Pulmonary artery endothelial cell (primary cell): ENCODE measurements around the gene ANKS4B. TPM values are rescaled to one million over a fixed set of nuclear protein-coding genes. Genes with fewer than 3 reads are reported as not detected.
A peak's percentile ranks its signal among the peaks of the same experiment; 100 is the strongest.
"Not testable (repeated sequence)": the region's sequence is repeated elsewhere in the genome, so short reads cannot be mapped to it uniquely, and the experiment has no call there.

ENCODE experiments used
- DNase-seq: peaks from one replicate; pipeline ENCODE4 v3.0.0-alpha.2; 2011; ENCODE audit warnings: low read depth, low spot score
- total RNA-seq: library from RNA; depleted of rRNA; stranded (reverse); fragments of >200 nt; gene quantifications from 2 replicates; pipeline ENCODE4 v1.2.3, GENCODE V29; 2014

Gene ANKS4B
- total RNA-seq, 1 donor from 2014 or later, result not detected

DNA sequence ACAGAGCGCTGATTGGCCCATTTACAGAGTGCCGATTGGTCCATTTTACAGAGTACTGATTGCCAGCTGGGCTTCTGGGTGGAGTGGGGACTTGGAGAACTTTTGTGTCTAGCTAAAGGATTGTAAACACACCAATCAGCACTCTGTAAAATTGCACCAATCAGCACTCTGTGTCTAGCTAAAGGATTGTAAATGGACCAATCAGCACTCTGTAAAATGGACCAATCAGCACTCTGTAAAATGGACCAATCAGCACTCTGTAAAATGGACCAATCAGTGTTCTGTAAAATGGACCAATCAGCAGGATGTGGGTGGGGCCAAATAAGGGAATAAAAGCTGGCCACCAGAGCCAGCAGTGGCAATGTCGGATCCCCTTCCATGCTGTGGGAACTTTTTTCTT, 56.3 kb downstream of the ANKS4B start:
- DNase-seq, result not testable (repeated sequence)

DNA sequence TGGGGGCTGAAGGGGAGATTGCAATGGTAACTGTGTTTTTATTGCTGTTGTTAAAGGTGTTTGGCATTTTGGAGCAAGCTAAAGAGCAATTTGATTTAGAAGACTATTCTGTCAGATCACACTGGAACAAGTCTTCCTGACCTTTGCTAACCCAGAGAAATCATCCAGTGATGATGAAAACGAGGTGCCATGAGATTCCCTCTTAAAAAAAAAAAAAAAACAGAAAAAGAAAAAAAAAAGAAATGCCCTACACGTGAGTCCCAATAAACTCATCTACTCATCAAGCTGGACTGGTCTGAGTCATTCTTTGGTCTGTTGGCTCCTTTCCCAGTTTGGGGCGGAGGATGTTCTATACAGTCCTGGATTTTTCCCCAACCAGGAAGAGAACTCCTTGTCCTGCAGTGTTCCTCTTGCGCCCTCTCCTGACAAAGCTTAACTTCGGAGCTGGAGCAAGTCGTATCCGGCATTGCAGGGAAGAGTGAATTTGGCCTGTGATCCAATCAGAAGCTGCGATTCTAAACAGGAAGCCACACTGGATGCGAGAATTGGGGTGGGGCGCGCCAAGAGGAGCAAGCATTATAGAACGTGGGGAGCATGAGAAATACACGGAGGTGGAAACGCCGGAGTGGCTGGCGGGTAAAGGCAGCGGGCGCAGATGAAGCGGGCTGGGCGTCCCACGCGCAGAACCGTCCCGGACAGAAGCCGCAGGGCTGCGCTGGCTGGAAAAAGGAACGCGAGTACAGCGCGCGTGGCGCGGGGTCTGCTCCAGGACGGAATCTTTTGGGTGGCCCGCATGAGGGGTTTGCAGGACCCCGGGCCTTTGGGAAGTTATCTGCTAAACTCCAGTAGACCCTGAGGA, 67.0 kb downstream of the ANKS4B start:
- DNase-seq, result peak; percentile 98

DNA sequence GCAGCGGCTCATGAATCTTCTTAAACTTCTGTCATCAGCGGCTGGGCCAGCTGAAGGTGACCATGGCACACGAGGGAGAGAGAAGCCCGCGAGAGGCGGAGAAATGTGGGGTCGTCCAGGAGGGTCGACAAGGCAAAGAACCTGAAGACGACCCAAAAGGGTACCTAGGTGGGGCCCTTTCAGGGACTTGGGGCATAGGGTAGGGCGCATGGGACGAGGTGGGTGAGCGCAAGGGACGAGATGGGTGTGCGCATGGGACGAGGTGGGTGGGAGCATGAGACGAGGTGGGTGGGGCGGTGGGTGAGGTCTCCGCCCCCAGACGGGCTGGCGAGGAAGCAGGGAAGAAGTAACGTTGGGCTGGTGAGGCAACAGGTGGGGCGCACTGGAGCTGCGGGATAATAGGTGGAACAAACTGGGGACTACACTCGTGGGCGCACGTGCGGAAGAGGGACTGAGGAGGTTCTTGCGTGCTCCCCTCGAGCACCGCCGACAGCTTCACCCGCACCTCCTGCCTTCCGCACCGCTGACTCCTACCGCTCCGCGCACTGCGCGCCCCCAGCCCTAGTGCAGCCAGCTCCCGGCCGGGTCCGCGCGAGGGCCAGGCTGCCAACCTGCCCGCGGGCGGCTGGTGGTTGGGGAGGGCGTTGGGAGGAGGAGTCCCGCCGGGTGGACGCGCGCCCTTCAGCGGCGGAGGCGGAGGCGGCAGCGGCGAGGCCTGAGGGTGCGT, 67.8 kb downstream of the ANKS4B start:
- peak; percentile 27 for DNase-seq

DNA sequence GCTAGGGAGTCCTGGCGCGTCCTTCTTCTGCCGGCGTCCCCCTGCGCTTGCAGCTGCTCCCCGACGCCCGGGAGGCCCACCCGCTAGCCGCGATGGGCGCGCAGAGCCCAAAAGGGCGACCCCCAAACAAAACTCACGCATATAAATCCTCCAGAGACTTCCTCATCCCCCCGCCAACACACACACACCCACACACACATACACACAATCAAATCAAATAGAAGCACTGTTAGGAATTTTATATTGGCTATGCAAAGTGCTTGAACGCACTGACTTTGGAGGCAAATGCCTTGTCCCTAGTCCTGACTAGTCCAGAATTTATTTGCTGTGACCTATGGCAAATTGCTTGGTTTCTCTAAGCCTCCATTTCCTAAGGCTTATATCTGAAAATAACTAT, 68.4 kb downstream of the ANKS4B start:
- DNase-seq, result no peak

DNA sequence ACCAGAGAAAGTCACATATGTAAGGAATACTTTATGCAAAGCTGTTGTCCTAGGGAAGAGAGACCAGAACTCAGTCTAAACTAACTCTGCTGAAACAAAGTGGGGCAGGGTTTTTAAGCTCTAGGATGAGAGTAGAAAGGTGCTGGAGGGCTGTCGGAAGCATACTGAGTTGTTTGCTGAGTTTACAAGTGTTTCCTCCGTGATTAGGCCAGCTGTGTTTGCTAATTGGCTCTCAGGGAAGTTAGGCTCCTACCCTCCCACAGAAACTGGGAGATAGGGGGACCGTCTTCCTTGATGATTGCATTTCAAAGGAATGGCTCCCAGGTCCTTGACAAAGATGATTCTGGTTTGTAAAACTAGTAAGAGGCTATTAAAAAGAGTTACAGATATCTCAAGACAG, 69.0 kb downstream of the ANKS4B start:
- DNase-seq, result no peak

DNA sequence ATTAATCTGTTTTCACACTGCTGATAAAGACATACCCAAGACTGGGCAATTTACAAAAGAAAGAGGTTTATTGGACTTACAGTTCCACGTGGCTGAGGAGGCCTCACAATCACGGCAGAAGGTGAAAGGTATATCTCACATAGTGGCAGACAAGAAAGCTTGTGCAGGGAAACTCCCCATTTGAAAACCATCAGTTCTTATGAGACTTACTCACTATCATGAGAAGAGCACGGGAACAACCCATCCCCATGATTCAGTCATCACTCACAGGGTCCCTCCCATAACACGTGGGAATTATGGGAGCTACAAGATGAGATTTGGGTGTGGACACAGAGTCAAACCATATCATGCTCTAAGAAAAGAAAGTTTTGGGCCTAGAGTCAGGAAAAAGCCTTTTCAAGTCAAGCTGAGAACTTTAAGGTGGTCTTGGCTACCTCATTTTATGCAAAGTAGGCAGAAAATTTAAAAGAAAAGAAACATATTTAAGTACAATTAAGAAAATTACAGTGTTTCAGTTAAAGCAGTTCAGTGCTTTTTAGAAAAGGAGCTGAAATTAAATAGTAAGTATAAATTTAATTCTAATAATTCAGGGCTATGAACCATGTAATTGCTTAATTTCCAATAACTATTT, 69.5 kb downstream of the ANKS4B start:
- DNase-seq, result no peak

Other genes starting within 250 kb of the ANKS4B start
- gene DNAH3, start 82.9 kb upstream of the ANKS4B start, total RNA-seq, result under 0.01 TPM in 1 of 2 replicates, not detected in the other
- 36.6 and 46.4 TPM in 2 replicates for gene LDAF1, start 75.0 kb upstream of the ANKS4B start, total RNA-seq
- gene ZP2, start 22.1 kb upstream of the ANKS4B start, total RNA-seq, result not detected in 2 replicates
- not detected in 2 replicates for gene CRYM, start 44.6 kb downstream of the ANKS4B start, total RNA-seq